GM21723 (cell line): ENCODE results near the gene CASK.

Experiments
- ATAC-seq: cut with Tn5 transposase; IDR thresholded peaks from one replicate; pipeline ENCODE4 v1.9.1; 2021; ENCODE audit warnings: mild to moderate bottlenecking, moderate library complexity; ENCODE audit not compliant: unreplicated experiment

Gene CASK, protein sequence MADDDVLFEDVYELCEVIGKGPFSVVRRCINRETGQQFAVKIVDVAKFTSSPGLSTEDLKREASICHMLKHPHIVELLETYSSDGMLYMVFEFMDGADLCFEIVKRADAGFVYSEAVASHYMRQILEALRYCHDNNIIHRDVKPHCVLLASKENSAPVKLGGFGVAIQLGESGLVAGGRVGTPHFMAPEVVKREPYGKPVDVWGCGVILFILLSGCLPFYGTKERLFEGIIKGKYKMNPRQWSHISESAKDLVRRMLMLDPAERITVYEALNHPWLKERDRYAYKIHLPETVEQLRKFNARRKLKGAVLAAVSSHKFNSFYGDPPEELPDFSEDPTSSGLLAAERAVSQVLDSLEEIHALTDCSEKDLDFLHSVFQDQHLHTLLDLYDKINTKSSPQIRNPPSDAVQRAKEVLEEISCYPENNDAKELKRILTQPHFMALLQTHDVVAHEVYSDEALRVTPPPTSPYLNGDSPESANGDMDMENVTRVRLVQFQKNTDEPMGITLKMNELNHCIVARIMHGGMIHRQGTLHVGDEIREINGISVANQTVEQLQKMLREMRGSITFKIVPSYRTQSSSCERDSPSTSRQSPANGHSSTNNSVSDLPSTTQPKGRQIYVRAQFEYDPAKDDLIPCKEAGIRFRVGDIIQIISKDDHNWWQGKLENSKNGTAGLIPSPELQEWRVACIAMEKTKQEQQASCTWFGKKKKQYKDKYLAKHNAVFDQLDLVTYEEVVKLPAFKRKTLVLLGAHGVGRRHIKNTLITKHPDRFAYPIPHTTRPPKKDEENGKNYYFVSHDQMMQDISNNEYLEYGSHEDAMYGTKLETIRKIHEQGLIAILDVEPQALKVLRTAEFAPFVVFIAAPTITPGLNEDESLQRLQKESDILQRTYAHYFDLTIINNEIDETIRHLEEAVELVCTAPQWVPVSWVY

DNA sequence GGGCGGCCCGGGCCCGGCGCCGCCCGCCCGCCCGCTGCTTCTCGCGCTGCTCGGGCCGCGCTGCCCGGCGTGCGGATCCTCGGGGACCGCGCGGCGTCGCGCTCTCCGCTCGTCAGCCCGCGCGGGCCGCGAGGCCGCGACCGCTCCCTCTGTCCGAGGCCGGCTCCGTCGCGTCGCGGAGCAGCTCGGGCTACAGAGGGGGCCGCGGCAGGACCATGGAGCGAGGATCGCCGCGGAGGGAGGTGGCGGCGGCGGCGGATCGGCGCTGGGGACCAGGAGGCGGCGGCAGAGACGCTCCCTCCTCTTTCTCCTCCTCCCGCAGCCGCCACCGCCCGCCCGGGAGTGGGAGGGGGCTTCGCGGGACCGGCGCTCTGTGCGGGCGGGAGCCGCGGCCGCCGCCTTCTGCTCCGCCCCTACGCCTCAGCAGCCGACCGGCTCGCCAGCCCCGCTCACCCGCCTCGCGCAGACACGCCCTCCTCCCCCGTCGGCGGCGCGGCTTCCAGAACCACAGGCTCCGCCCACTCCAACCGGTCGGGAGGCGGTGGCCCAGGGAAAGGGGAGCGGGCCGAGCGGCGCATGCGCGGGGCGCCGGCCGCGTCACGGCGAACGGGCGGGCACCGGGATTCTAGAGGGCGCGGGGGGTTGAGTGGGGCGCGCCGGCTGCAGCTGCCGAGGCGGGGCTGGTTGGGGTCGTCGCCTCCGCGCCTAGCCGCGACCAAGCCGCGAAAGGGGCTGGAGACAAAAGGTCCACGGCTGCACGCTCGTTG lies at the start of gene CASK:
TSS of gene CASK (minus strand) at position 344 of the 767 bp plus-strand sequence. CDS start 566 bp downstream, outside the sequence.
- peak; percentile 79 for ATAC-seq

DNA sequence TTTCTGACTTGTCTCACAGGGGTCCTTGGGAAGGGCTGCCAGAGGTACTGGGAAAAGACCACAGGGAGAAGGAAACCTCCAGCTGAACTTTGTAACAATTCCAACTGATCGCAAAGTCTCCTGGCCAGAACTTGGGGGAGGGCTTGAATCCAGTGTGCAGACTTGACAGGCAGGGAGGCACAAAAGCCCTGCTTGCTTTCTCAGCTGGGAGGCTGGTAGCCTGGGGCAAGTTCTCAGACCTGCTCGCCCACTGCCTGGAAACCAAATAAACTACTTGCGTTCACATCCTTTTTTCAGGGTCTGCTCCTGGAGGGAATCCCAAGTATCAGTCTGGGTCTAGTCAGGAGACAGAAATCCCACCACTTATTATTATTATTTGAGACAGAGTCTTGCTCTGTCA lies 48.0 kb upstream of the CASK start:
- no peak for ATAC-seq

DNA sequence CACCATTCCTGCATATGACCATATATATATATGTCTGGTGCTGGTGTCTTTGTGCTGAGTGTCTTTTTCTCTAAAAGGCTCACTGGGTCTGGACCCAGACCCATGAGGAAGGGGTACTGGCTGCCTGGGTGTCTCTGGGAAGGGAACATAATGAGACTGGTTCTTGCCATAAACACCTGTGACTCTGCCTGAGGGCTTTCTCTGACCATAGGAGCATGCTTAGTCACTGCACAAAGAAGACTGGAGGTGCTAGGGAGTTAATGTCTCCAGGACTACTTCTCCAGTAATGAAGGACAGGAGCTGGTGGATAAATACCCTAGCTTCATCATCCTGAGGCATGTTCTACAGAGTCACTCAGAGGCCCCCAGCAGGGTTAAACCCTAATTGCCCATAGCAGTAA lies 47.1 kb upstream of the CASK start:
- no peak for ATAC-seq

DNA sequence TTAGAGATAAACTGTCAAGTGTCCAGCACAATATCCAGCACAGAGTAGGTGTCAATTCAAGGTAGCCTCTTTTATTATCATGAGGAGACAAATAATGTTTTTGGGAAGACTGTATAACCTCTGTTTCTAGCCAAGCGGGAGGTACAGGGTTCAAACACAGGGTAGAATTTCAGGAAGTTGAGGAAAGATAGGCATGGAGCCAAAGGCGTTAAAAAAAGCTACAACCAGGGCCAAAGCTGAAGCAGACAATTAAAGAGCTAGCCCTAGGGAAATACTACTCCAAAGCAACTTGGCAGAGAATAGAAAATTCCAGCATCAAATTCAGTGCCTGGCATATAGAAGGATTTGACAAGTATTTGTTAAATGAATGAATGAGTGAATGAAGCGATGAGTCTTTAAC lies 40.0 kb upstream of the CASK start:
- no peak for ATAC-seq

DNA sequence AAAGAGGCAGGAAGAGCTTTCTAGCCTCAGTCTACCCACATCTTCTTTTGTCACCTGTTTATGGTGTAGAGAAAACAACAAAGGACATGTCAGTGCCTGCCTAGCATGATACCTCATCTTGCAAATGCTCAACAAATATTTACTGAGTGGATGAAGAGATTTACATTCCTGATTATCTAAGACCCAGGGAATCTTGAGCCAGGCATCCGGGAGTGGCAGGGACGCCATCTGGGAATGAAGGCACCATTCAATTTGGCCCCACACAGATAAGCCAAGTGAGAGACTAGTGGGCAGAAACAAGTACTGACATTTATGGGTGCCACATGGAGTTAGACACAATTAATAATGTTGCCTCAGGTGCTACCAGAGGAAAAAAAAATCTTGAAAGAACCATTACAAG lies 36.8 kb upstream of the CASK start:
- ATAC-seq, result no peak

DNA sequence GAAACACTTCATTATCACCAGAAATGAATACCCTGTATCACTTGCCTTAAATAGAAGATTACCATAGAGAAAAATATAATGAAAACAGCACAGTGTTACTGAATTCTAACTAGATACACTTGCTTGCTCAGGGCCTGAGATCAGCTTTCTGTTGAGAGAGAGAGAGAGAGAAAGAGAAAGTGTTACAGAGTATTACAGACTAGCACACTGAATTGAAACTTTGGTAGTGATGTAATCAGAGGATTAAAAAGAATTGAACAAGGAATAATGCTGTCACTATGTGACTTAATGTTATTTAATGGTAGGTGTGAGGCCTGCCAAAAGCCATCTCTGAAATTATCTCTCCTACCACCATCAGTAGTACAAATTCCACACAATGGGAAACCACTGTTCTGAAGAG lies 35.5 kb upstream of the CASK start:
- no peak for ATAC-seq

DNA sequence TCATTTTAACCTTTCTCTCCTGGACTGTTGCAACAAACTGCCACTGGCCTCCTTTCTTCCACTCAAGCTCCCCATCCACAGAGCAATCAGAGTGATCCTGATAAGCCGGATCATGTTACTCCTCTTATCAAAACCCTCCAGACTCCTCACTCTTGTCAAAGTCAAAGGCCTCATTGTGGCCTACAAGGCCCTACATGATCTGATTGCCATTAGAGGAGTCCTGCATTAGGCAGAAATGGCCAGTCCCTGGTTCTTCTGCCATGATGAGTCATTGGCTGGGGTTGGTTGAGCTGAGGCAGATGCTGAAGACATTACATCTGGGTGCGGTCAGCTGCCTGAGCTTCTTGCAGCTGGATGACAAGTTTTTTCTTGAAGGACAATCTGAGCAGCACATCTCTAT lies 32.7 kb upstream of the CASK start:
- no peak for ATAC-seq

DNA sequence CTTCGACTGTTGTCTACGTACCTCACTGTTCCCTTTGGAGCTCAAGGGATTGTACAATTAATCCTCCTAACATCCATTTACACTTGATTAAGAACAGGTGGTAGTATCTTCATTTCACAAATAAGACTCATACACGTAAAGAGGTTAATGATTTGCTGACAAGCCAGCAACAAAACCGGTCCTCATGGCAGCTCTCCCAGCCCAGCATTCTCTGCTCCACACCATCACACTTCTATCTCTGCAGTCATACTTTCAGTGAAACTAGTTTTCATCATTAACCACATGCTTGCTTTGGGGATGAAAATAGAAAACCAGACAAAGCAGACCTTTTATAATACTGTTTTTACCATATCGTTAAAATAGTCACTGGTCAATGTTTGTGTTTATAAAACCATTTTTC lies 28.7 kb upstream of the CASK start:
- ATAC-seq, result no peak

DNA sequence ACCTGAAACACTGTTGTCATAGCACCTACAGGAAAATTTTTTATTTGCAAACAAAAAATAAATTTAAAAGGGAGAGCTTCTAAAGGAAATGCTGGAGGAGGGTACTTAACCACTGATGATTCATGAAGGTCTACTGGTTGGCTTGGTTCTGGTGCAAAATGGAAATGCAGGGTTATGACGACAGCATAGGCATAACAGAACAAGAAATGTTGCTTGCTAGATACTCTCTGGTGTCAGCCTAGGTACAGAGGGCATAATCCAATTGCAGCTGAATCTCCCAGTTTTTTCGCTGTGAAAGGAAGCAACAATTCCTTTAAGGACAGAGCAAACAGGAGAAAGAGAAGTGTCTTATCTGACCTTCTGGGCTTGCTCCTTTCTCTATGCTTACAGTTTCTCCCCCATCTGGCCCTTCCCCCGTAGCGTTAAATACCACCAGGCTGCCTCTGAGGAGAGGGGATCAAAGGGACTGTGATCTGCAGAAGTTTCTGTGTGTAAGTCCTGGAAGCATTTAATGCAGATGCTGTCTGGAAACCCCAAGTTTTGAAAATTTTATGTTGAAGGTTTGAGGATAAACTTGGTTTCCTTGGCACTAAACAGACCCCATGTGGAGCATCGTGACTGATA lies 23.7 kb upstream of the CASK start:
- no peak for ATAC-seq

DNA sequence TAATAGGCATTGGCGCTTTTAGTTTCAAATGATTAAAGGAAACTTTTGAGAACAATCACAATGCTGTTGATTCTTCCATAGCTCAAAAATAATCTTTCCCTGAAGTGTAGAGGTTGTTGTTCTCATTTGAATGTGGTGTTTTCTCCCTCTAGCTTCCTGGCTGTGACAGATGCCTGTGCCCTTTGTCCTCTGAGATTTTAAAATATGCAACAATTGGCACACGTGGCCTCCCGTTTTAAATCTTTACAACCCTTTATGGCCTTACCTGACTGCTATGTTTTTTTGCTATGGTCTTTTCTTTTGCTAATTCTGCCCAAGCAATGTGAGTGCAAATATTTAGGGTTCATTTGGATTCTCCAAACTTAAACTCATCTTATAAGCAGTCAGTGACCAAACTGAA lies 22.9 kb upstream of the CASK start:
- ATAC-seq, result no peak

DNA sequence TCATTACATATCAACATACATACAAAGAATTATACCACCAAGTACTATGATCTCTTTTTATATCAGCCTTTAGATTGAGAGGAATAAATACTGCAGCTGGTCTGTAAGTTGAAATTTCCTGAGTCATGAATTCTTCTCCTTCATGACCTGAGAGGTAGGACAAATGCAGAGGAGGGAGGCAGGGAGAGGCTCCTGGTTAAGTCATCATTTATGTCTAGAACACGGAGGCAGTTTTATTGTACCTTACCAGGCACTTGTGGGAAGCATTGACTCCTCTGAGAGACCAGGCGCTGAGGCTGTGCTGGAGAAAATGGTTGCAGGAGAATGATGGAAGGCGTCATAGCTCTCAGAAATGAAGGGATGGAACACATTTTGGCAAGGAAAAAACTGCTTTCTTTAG lies 12.5 kb upstream of the CASK start:
- ATAC-seq, result no peak

DNA sequence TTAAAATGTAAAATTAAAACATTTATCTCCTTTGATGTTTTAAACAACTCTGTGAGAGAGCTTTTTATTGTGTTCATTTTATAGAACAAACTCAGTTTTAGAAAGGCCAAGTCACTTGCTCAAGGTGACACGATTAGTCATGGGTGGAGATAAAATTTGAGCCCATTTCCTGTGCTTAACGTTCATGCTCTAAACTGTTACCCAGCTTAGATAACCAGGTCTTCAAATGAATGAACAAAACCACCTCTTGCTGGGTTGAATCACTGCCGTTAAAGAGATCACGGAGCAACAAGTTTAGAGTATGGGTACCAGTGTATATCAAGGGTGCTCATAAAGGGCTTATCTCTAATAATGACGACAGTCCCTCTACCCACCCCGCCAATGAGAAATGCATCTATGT lies 10.2 kb upstream of the CASK start:
- no peak for ATAC-seq

DNA sequence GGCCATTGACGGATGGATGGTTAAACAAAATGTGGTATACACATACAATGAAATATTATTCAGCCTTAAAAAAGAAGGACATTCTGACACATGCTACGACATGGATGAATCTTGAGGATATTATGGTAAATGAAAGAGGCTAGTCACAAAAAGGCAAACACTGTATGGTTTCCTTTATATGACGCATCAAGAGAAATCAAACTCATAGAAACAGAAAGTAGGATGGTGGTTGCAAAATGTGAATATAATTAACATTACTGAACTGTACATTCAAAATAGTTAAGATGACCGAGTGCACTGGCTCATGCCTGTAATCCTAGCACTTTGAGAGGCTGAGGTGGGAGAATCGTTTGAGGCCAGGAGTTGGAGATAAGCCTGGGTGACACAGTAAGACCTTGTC lies 9.5 kb upstream of the CASK start:
- ATAC-seq, result no peak

DNA sequence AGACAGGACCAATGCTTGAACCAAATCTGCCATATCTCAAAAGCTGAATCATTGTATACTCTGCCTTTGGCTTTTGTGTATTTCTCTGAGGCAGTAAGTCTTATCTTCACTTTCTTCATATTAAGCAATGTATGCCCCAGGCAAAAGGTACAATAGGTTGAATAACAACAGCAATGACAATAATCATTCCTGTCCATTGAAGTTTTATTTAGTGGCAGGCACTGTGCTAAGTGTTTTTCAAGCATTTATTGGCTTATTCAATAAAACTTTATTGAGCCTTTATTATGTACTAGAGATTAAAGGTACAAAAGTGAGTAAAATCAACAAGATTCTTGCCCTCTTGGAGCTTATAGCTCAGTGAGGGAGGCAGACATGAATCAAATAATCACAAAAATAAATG lies 8.2 kb upstream of the CASK start:
- no peak for ATAC-seq

DNA sequence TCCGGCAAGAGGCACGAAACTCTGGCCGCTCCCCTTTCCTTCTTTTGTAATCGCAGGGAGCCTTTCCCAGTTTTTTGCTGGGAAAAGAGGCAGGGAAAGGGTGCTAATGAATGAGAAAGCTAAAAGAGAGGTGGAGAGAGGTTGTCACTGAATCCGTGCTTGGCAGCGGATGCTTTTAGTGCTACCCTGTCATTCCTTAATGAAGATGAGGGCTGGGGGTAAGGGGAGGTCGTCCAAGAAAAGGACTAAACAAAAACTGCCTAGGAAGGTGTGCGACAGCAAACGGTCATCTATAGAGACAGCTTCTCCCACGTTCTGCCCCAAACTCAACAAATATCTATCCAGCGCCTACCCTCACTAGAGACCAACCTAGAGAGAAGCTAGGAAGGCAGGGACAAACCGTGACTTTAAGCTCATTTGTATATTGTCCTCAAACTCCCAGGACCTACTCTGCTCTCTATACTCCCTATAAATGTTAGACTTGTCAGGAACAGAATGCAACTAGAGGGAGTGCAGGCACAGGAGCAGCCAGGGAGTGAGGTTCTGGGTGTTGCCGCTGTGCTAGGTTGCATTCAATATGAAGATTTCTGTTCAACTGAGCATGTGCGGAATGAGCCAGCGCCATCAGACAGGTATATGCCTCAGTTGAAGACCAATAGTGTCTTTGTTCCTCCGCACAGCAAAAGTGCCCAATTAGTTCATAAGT lies 777 bp upstream of the CASK start:
- ATAC-seq, result no peak

DNA sequence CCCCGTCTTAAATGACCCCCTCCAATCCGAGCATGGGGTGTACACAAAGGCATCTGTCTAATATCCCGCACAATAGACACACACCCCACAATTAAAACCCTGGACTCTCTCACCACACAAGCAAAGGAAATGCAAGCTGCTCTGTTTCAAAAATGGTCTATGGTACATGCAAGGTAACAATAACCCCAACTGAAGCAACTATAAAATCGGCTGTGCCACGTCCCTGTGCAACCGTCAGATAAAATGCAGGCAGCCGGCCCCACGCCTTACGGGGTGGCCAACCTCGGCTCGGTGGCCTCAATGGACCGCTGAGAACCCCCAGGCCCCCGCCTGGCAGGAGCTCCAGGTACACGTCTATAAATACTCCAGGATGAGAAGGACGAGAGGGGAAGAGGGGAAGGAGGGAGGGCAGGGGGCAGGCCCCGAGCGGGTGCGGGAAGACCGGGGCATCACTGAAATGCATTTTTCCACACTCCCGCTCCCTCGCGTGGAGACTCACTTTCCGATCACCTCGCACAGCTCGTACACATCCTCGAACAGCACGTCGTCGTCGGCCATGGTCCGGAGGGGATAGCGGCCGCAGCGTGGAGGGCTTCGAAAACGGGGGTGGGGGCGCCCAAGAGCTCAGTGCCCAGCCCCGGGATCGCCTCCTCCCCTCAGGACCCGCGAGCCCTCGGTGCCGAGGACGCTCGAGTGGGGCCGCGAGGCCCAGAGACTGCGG lies 763 bp downstream of the CASK start:
- ATAC-seq, result peak; percentile 29

DNA sequence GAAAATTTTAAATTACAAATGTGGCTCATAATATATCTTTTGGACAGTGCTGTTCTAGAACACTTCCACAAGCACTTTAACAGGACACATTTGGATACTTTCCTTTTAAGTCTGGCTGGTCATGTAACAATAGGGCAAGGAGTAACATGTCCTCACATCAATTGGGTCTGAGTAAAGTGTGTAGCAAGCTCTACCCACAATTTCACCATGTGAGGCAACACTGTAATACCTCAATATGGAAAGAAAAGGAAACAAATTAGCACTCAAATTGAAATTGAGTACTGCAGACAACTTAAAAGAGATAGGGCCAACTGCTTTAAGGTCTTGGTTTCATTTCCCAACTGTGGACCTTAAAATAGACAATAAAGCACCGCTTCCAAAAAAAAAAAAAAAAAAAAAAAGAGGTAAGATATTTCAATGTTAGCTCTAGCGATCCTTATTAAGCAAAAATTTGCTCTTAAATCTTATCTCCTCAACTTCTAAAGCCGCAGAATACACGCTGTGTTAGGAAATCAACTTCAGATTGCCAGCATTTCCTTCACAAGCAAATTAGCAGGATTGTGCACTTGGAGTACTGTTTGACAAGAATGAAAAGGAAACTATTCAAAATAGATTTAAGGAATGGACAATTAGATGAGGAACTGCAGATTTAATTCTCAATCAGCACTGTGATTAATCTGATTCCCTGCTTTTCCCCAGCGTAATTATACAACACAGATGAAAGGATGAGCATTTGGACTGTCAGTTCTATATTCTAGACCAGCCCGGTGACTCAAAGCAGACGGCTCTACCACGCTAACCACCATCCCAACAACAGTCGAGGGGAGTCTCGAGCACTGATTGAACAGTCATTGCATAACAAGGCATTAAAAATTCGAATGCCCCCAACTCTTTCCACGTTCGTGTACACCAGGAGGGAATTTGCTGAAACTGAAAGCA lies 1.6 kb downstream of the CASK start:
- no peak for ATAC-seq

DNA sequence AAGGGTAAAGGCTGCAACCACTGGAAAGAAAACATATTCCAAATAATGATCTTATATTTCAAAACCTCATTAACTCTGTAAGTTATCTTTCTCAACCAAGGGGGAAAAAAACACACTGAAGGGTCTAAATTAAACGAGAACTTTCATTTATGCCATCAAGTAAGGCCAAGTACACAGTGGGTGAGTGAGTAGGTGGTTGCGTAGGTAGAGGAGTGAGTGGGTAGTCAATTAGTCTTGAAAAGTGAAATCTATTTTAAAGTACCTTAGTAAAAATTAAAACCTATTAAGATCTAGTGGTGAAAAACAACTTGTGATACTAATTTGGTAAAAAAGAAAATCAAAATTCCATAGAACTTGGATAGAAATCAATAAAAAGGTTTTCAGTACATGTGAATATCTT lies 3.5 kb downstream of the CASK start:
- no peak for ATAC-seq

DNA sequence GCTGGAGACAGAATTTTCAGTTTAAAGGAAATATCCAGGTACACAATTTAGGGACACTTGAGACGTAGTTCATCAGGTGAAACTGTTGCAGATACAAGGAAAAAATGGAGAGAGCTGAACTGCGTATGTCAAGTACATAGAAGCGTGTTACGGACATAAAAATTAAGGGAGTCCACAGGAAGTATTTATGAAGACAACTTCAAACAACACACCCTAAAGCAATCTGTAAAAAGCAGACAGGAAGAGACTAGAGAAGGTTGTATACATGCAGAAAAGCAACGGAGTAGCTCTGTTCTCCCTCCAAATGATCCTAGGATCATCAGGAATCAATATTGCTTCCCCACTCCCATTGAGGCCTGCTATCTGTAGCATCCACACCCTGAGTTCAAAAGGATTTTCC lies 5.8 kb downstream of the CASK start:
- ATAC-seq, result no peak
